Tibial nerve (tissue), 4 donors: ENCODE results near the gene SH2D5. TPM values are rescaled to one million over a fixed set of nuclear protein-coding genes. Genes with fewer than 3 reads are reported as not detected.

Source experiments
- DNase-seq, 2 donors: peaks; one replicate each; pipeline ENCODE4 v3.0.0-alpha.2; 2019; ENCODE audit warnings: low spot score in 2 of 2
- H3K27ac ChIP-seq, 4 donors: fragments of 200-600 bp; sonication (generic) in 3 of 4; one replicate each; pipeline ENCODE4 v1.5.1; 2017 to 2019; ENCODE audit warnings: mild to moderate bottlenecking in 1 of 4
- H3K27me3 ChIP-seq, 2 donors: fragments of 200-600 bp; sonication (generic) in 1 of 2; one replicate each; pipeline versions ENCODE4 v1.5.1 to v1.6.0; 2017 to 2019
- H3K36me3 ChIP-seq, 3 donors: fragments of 200-600 bp; sonication (generic); one replicate each; pipeline ENCODE4 v1.5.1; 2018 to 2019
- H3K4me1 ChIP-seq, 4 donors: fragments of 200-600 bp; sonication (generic) in 3 of 4; one replicate each; pipeline ENCODE4 v1.5.1; 2017 to 2019
- H3K4me3 ChIP-seq, 4 donors: fragments of 200-600 bp; sonication (generic) in 3 of 4; one replicate each; pipeline ENCODE4 v1.5.1; 2017 to 2019; ENCODE audit warnings: mild to moderate bottlenecking in 1 of 4, moderate library complexity in 1 of 4
- H3K9me3 ChIP-seq, 4 donors: fragments of 200-600 bp; sonication (generic) in 3 of 4; one replicate each; pipeline ENCODE4 v1.5.1; 2017 to 2019
- CTCF ChIP-seq, 5 experiments: fragments of 200-600 bp in 3 of 5; fragments of 450-650 bp in 2 of 5; sonication (generic) in 3 of 5; IDR thresholded peaks; one replicate each; pipeline ENCODE4 v1.5.1; 2016 to 2019; ENCODE audit warnings: antibody characterized with exemption in 5 of 5, mild to moderate bottlenecking in 3 of 5, moderate library complexity in 2 of 5
- EP300 ChIP-seq, 2 donors: sonication (generic); formaldehyde crosslinking; IDR thresholded peaks; one replicate each; pipeline ENCODE4 v1.6.1; 2017; ENCODE audit warnings: antibody characterized with exemption in 2 of 2, mild to moderate bottlenecking in 1 of 2
- POLR2A ChIP-seq, 2 donors: fragments of 450-650 bp; IDR thresholded peaks; one replicate each; pipeline ENCODE4 v1.6.1; 2017; ENCODE audit warnings: antibody characterized with exemption in 2 of 2, mild to moderate bottlenecking in 2 of 2, moderate library complexity in 2 of 2
- WGBS, 2 donors: methylation state at CpG; one replicate each; pipeline ENCODE4 v1.1.5; 2018; 5-methylcytosine and 5-hydroxymethylcytosine counted together
- total RNA-seq, 4 donors: library from RNA; depleted of rRNA; stranded (reverse); fragments of >200 nt; gene quantifications; one replicate each; pipeline ENCODE4 v1.1.0, GENCODE V29; 2016

Gene SH2D5
- total RNA-seq, 4 donors from 2014 or later, result not detected

DNA sequence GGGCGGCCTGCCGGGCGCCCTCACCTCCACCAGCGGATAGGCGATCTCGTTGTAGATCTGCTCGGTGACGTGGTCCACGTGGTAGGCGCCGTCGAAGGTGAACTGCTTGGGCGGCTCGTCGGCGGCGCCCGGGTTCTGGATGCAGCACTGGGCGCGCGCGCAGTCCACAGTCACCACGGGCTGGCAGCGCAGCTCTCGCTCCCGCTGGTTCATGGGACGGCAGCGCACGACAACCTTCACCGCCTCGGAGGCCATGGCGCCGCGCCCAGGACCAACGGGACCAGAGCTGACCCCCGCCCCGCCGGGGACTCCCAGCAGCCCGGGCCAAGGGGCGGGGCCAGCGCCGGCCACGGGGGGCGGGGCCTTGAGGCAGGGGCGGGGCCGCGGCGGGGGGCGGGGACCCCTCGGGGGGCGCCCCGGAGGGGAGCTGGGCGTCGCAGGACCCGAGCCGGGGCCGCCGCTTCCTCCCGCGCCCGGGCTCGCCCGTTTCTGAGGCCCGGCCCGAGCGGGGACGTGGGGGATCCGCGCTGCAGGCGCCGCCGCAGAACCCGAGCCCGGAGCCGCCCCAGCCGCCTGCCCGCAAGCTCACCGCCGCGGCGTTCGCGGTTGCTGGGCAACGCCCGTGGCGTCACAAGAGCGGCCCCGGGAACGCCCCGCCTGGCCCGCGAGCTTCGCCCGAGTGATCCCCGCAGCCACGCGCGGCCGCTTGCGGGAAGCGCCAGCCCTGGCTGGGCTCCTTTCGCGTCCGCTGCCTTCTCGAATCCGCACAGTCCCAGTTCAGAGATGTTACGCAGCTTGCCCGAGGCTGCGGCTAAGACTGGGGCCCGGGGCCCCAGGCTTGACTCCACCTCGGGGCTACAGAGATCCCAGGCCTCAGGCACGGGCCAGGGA, 14.8 kb downstream of the SH2D5 start, which contains the start of gene KIF17:
Gene KIF17, minus strand, starts transcription at position 556 of the 891 bp plus-strand sequence. Its CDS starts 301 bp downstream, at position 255.
- peak within 1 kb of the TSS in 1 of 4 donors; percentile 73 for H3K27ac ChIP-seq
- H3K4me3 ChIP-seq, result peak within 1 kb of the TSS; percentile 25 to 60 (median 36)
- peaks cover 0 to 11% (median 4%) of the 10 kb centered on the region in 4 donors for H3K4me1 ChIP-seq
- no peaks in the 10 kb centered on the region for H3K9me3 ChIP-seq
- no peaks in the 10 kb centered on the region for H3K36me3 ChIP-seq
- peak; percentile 39 to 47 for DNase-seq
- no peak for TF ChIP-seq POLR2A (IDR thresholded peaks at IDR 0.05)
- H3K27me3 ChIP-seq, result peaks cover 0 to 33% of the 10 kb centered on the region in 2 donors
- 4 to 10% methylated on average over 8 to 22 of the region's 112 CpGs for WGBS, 2 donors

DNA sequence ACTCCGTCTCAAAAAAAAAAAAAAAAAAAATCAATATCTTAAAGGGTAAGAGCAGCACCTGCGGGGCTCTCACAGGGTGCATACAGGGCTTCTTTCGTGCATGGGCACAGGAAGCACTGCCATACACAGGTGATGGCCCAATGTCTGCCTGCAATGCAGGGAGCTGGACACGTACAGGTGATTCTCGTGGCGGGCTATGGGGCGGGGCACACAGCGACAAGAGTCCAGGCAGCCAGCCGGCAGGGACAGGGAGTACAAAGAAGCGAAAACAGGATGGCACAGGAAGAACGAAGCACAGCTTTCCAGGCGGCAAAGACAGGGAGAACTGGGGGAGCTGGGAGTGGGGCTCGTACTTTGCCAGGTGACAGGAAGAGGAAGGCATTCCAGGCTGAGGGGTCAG, 16.3 kb downstream of the SH2D5 start:
- no peak for DNase-seq
- whole genome bisulfite sequencing, 2 donors, result 88 to 90% methylated on average over 13 of the region's 13 CpGs
- Histone ChIP-seq H3K4me3 (no peak overlapping the region), H3K27ac (no peak overlapping the region), H3K27me3 (peaks cover 0 to 33% of the 10 kb centered on the region in 2 donors), H3K4me1 (peaks cover 0 to 11% (median 4%) of the 10 kb centered on the region in 4 donors), H3K9me3 (no peaks in the 10 kb centered on the region), H3K36me3 (no peaks in the 10 kb centered on the region)
- no peak for TF ChIP-seq POLR2A (IDR thresholded peaks at IDR 0.05)
- no peak for TF ChIP-seq EP300 (IDR thresholded peaks at IDR 0.05)
- no peak for TF ChIP-seq CTCF (IDR thresholded peaks at IDR 0.05)

DNA sequence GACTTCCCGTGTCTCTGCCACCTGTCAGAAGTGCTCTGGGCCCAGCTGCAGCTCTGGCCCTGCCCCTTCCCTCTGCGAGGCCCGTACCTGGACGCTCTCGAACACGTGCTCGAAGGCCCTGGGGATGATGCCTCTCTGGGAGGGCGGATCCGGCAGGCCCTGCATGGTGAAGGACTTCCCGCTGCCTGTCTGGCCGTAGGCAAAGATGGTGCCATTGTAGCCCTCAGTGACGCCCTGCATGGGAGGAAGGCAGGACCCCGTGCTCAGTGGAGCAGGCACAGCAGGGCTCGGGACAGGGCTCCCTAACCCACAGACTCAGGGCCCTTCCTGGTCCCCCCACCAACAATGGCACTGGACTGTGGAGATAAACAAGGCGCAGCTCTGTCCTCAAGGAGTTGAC, 17.1 kb downstream of the SH2D5 start:
- Histone ChIP-seq H3K27me3 (peaks cover 0 to 33% of the 10 kb centered on the region in 2 donors), H3K4me1 (peaks cover 0 to 11% (median 4%) of the 10 kb centered on the region in 4 donors), H3K9me3 (no peaks in the 10 kb centered on the region), H3K27ac (no peak overlapping the region), H3K4me3 (no peak overlapping the region), H3K36me3 (no peaks in the 10 kb centered on the region)
- 92 to 94% methylated on average over 14 to 15 of the region's 15 CpGs for WGBS, 2 donors
- no peak for TF ChIP-seq EP300 (IDR thresholded peaks at IDR 0.05)
- TF ChIP-seq POLR2A (IDR thresholded peaks at IDR 0.05), result no peak
- TF ChIP-seq CTCF (IDR thresholded peaks at IDR 0.05), result no peak
- DNase-seq, result no peak

GRCh38 chr1:20713440-20713839, 19.1 kb downstream of the SH2D5 start:
- H3K4me1 ChIP-seq, result peaks cover 0 to 11% (median 4%) of the 10 kb centered on the region in 4 donors
- peaks cover 0 to 33% of the 10 kb centered on the region in 2 donors for H3K27me3 ChIP-seq
- TF ChIP-seq CTCF (IDR thresholded peaks at IDR 0.05) (no peak), EP300 (IDR thresholded peaks at IDR 0.05) (no peak), POLR2A (IDR thresholded peaks at IDR 0.05) (no peak)
- no peak for DNase-seq
- H3K36me3 ChIP-seq, result no peaks in the 10 kb centered on the region
- H3K9me3 ChIP-seq, result no peaks in the 10 kb centered on the region
- 89 to 97% methylated on average over 6 of the region's 6 CpGs for WGBS, 2 donors
- H3K4me3 ChIP-seq, result no peak overlapping the region
- H3K27ac ChIP-seq, result no peak overlapping the region

DNA sequence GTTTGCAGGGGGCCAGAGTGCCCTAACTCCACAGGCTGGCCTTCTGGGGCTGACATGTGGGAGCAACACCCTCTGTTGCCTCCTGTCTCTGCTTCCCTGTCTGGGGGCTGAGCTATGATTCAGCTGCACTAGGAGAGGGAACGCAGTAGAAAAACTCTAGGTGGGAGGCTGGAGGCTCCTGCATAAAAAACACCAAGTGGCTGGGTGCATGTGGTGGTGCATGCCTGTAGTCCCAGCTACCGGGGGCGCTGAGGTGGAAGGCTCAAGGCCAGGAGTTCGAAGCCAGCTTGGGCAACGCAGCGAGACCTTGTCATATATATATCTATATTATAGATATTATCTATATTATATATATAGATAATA, 20.3 kb downstream of the SH2D5 start:
- TF ChIP-seq POLR2A (IDR thresholded peaks at IDR 0.05), result no peak
- TF ChIP-seq CTCF (IDR thresholded peaks at IDR 0.05), result no peak
- TF ChIP-seq EP300 (IDR thresholded peaks at IDR 0.05), result no peak
- H3K27me3 ChIP-seq, result peaks cover 0 to 29% of the 10 kb centered on the region in 2 donors
- no peak overlapping the region for H3K4me3 ChIP-seq
- no peaks in the 10 kb centered on the region for H3K36me3 ChIP-seq
- H3K27ac ChIP-seq, result no peak overlapping the region
- H3K9me3 ChIP-seq, result no peaks in the 10 kb centered on the region
- 81 to 87% methylated on average over 6 of the region's 6 CpGs for WGBS, 2 donors
- DNase-seq, result no peak
- peaks cover 0 to 2% (median 1%) of the 10 kb centered on the region in 4 donors for H3K4me1 ChIP-seq
